ENCODE results near the gene AMOTL1.

- TF ChIP-seq, protein P1, sequence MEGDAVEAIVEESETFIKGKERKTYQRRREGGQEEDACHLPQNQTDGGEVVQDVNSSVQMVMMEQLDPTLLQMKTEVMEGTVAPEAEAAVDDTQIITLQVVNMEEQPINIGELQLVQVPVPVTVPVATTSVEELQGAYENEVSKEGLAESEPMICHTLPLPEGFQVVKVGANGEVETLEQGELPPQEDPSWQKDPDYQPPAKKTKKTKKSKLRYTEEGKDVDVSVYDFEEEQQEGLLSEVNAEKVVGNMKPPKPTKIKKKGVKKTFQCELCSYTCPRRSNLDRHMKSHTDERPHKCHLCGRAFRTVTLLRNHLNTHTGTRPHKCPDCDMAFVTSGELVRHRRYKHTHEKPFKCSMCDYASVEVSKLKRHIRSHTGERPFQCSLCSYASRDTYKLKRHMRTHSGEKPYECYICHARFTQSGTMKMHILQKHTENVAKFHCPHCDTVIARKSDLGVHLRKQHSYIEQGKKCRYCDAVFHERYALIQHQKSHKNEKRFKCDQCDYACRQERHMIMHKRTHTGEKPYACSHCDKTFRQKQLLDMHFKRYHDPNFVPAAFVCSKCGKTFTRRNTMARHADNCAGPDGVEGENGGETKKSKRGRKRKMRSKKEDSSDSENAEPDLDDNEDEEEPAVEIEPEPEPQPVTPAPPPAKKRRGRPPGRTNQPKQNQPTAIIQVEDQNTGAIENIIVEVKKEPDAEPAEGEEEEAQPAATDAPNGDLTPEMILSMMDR (IDR thresholded peaks at IDR 0.05), result no peak
- TF ChIP-seq EZH2phosphoT487 (IDR thresholded peaks at IDR 0.05), result no peak
Measured at GRCh38 chr11:94857337-94857736, 89.2 kb downstream of the AMOTL1 start.
